IPS-11a (cell line): ENCODE data around the gene KCNMA1.

Experiments used
- H3K4me3 ChIP-seq: one replicate; pipeline ENCODE4 v1.5.1; 2013; ENCODE audit warnings: low read depth, low read length, control low read depth

KCNMA1 gene

DNA sequence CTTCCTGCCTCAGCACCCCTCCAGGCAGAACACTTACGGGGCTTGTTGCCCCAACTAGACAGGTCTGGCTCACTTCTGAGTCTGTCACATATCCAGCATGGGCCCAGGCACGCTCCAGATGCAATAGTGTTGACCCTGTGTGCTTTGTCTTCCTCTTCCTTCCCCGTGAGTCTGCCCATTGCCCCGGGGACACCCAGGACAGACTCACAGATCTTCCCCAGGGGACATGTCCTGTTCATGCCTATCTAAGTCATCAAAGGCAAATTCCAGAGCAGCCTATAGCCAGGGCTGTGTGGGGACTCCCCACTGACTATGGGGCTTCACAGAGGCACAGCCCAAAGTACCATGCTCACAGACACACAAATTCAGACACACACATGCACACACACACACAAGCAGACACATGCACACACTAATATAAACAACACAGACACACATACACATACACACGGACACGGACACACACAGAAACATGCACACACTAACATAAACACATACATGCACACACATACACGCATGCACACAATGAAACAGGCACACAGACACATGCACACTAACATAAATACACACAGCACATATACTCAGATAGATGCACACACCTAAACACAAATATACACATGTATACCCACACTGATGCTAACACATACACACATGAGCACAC lies 175.8 kb downstream of the KCNMA1 start:
- H3K4me3 ChIP-seq, result no peak overlapping the region

DNA sequence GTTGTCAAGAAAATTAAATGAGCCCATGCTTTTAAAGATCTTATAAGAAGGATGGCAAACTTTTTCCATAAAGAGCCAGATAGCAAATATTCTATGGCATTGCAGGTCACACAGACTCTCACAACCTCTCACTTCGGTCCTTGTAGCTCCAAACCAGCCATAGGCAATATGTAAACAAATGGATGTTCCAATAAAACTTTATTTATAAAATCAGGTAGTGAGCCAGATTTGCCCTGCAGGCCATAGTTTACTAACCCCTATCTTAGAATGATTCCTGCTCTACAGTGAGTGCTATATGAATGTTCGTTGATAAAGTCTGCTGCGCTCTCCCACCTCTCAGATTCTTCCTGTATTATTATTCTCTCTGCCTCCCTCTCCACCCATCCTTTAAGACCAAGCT lies 177.7 kb downstream of the KCNMA1 start:
- no peak overlapping the region for H3K4me3 ChIP-seq

DNA sequence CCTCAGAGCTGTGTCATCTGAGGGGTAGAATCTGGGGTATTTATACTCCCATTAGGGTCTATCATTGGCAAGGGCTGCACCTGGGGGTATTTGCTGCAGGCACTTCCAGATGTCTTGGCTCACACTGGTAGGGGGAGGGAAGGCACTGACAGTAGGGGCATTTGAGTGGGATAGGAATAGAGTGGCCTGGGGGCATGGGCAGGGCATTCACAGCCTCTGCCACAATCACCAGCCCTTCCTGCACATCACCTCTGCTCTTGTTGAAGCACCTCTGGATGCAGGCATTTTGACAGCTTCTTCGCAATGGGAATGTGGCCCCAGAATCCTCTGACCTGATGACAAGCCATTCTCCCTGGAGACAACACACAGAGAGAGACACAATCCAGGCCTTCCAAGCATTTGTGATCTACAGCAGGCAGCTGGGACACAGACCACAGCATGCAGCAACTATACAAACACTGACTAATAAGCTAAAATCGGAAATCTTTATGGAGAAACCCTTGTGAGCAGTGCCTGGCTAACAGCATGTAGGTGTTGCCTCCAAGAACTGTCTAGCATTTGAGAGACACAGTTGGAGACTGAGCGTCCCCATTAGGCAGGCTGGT lies 178.5 kb downstream of the KCNMA1 start:
- H3K4me3 ChIP-seq, result no peak overlapping the region

DNA sequence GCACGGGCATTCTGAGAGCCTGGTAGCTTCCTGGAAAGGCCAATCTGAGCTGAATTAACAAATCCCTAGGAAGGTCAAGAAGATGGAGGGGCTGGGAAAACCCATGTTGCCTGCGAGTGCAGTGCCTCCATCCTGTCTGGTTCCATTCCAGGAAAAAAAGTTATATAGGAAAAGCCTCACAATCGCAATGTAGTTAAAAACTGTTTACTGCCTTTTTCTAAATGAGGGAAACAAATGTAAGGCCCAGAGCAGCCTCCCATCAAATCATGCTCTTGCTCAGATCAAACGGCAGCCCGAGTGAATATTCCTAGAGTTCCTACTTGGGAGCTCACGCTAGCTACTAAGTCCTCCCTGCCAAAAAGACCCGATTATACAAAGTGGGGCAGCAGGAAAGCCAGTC lies 179.9 kb downstream of the KCNMA1 start:
- no peak overlapping the region for H3K4me3 ChIP-seq

DNA sequence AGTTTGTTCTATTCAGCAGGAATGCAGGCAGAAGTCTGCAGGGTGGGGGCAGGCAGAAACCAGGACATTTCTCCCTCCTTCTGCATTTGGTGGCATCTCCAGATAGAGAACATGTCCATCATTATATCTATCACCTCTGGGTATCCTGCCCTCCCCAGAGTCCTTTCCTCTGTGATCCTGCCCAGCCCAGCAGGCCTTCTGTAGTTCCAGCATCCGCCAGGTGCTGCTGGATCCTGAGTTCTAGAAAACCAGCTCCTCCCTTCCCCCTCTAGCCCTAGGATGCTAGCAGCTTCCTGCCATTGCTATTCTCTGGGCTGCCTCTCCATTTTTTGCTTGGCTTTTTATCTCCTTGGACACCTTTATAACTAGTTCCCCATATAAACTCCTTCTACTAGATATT lies 180.3 kb downstream of the KCNMA1 start:
- H3K4me3 ChIP-seq, result no peak overlapping the region

DNA sequence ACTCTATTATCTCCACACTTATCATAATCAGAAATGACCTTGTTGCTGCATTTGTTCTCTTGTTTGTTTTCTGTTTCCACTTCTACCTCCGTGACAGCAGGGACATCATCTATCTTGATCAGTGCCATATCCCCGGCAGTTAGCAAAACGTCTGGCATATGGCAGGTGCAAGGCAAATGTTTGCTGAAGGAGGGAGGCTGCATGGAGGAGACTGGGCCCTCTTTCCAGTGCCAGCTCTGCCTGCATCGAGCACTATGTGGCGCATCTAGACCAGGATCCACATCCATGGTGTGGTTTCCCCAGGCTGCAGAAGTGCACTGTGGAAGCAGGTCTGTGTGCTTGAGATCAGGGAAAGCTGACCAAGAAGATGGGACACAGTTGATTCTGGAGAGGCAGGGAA lies 181.2 kb downstream of the KCNMA1 start:
- H3K4me3 ChIP-seq, result no peak overlapping the region

DNA sequence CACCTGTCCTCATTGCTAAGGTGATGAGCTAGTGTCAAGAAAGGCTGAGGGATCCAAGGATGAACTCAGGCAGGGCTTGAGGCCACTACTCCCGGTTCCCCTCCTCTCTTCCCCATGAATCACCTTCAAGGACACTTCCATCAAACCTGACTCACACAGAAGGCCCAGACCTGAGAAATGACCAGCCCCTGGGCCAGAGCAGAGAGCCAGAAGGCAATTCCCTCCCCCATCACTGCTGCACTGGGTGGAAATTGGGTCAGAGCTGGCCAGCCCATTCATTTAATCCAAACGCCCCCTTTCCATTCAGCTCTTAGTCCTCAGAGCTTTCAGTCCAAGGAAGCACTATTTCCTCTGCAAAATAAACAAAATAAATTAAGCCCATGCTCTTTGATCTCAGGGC lies 182.0 kb downstream of the KCNMA1 start:
- no peak overlapping the region for H3K4me3 ChIP-seq

DNA sequence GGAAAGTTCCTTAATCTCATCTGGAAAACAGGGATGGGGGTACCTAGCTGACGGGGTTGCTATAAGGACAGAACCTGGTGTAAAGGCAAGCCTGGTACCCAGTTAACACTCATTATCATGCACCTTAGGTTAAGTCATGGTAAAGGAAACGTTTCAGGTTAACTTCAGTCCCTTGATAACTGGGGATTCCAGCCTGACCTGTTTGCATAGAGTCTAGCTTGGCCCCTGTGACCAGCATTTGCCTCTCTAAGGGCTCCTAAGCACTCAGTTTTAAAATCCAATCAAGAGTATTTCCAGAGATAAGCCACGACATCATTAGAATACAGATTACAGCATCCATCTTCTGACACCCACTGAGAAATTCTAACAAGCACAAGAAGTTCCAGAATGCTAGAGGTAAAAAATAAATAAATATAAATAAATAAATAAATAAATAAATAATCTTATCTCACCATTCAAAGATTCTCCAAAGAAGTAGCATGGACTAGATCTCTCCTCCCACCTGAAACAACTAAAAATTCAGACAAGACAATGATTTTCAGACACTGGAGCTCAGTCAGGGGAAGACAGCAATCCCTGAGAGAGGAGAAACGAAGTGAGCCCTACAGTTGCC lies 184.6 kb downstream of the KCNMA1 start:
- no peak overlapping the region for H3K4me3 ChIP-seq

DNA sequence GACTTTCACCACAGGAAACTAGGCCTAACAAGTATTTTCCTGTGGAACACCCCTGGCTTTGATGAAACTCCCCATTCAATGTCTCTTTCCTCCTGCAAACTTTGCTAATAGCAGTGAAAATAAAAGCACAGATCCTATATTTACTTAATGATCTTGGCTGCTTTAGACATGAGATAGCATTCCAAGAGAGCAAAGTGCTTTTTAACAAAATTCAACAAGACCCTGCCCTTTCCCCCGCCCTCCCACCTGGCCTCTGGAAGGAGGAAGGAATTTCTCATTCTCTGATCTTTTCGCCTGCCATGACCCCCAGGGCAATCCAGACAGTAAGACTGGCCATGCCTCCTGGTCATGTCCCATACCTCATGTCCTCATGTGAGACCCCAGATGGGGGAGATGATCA lies 185.7 kb downstream of the KCNMA1 start:
- H3K4me3 ChIP-seq, result no peak overlapping the region

DNA sequence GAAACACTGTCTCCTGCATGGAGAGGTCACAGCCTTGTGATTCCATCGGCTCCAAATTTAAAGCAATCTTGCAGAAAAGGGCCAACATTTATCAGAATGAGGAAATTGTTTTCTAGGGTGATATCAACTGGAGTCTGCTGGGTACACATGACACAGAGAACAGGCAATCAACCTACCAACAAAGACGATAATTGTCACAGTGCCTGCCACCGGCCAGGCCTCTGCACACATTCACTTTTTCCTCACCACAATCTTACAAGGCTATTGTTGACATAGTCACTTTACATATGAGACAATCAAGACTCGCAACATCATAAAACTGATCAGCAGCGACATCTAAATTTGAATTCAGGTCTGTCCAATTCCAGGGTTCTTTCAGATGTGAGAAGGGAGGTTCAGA lies 189.4 kb downstream of the KCNMA1 start:
- H3K4me3 ChIP-seq, result no peak overlapping the region

DNA sequence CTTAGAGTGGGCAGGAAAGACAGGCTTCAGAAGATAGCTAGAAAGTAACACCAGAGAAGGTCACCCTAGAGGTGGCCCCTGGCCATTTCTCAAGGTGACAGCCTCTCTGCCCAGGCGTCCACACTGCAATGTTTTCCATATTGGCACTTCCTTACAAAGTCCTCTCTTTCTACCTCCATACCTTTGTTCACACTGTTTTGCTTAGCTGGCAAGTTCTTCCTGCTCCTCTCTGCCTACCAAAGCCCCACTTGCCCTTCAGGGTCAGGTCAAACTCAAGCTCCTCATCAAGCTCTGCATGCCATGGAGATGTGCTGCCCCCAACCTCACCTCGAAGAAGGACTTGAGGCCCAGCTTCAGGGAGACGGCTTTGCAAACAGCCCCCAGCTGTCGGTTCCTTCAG lies 190.9 kb downstream of the KCNMA1 start:
- no peak overlapping the region for H3K4me3 ChIP-seq

DNA sequence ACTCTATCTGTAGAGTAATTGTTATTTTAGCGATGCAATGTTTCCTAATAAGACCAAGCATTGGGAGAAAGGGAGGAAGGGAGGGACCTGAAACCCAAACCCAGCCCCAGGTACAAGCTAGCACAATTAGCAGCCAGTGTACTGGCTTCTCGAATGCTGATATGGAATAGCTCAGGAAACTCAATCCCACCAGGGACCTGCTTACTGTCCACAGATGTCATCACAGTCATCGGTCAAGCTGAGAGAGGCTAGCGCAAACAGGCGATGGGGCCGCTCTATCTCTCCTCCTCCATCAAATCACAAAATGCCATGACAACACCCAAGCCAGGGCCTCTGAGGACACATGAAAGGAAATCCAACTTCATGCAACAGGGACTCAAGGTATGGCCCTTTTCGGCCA lies 192.1 kb downstream of the KCNMA1 start:
- no peak overlapping the region for H3K4me3 ChIP-seq

DNA sequence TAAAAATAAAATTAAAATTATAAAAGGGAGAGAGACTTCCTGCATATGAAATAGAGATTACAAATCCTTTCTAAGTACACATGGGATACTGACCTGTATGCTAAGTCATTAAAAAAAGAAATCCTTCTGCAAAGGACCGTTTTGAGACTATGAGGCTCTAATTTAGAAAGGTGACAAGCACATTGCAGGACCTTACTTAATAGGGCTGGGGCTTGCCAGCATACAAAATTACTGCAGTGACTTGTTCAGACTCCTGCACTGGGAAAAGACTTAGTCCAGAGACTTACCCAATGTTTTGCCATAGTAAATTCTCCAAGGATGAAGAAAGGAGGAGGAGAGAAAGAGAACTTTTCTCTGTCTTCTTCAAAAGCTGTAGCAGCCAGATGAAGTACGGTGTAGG lies 193.6 kb downstream of the KCNMA1 start:
- H3K4me3 ChIP-seq, result no peak overlapping the region

DNA sequence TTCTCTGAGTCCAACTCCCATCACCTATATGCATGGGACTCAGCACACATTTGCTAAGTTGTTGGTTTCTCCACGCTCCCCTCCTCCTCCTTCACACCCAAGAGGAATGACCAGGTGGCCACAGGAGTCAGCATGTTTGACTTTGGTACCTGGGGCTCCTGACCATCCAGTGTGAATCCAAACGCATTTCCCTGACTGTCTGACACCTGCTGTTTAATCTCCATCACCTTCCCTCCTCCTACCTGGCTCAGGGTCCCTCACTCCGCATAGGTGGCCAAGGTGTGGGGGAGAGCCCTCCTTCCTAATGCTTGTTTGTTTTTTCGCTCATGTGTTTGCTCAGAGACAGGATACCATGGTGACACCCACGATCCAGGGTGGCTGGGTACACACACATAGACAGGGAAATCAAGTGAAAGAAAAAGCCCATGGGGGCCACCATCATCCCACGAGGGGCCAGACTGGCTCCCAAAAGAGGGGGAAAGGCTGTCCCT lies 194.9 kb downstream of the KCNMA1 start:
- H3K4me3 ChIP-seq, result no peak overlapping the region

DNA sequence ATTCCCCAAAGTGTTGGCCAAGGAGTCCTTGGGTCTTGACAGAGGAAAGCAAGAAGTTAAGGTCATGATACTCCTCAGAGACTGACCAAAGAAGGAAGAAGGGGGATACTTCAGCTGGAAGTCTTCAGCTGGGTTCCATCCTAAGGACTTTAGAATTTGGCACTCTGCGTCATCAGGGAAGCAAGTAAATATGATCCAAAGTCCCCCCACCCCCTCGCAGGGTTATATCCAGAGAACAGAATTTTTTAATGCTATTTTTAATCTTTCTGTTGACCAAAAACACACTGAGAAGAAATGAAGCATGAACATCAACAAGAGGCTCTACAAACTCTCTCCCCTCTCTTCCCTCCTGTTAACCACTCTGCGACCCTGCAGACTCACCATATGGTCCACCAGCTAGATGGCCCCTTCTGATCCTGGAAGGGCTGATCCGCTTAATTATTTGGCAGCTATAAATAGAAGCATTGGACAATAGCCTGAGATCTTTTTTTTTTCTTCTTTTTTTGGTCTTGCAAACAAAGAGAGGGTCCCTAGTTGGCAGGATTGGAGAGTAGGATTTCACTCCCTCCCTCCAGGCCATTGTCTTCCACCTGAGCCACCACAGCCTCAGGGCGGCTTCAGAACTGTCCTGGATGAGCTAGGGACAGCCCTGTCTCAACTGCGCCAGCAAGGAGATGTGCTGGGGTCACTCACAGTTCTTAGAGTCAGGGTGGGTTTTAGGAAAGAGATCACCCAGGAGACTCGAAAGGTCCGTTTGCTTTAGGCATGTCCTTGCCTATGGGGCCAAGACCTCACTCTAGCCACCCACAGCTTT lies 196.0 kb downstream of the KCNMA1 start:
- H3K4me3 ChIP-seq, result no peak overlapping the region

DNA sequence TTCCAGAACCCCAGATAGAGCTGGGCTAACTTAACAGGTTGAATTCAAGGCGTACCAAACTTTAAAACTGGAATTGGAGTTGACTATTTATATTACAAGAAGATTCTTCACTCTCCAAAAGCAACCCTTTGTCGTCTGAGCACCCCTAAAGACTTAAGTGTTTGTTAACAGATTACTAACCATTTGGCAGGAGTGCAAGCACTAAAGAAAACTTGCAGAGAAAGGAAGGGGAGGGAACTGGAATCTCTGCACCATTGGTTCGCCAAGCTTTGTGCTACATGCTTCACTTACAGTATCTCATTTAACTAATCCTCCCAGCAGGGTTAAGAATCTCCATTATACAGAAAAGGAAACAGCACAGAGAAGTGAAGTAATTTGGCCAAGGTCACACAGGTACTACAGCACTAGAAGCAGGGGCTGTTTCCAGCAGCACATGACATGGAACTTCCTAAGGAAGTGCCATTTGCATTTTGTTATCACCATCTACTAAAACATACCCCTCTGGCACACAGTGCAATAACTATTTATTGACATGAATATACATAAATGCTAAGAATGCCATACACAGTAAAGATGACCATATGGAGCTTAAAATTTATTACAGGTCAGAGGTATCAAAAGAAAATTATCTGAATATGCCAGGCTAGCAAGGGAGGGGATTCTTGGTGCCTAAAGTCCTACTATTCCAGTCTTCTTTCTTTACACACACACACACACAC lies 201.2 kb downstream of the KCNMA1 start:
- H3K4me3 ChIP-seq, result no peak overlapping the region

DNA sequence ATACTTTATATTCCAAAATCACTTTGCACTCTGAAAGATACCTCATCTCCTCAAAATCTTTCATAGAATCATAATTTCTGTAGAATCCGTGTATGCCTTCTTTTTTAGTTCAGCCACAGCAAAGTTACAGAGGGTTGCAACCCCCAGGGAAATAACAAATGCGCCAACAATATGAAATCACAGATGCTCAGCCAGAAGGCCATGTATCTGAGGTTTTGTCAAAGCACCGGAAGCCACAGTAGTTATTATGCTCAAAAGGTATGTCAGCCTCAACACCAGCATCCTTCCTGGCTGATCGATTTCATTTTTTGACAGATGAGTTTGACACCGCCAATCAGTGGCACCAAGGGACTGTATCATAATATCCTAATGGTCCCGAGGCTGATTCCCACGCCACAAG lies 204.1 kb downstream of the KCNMA1 start:
- no peak overlapping the region for H3K4me3 ChIP-seq

DNA sequence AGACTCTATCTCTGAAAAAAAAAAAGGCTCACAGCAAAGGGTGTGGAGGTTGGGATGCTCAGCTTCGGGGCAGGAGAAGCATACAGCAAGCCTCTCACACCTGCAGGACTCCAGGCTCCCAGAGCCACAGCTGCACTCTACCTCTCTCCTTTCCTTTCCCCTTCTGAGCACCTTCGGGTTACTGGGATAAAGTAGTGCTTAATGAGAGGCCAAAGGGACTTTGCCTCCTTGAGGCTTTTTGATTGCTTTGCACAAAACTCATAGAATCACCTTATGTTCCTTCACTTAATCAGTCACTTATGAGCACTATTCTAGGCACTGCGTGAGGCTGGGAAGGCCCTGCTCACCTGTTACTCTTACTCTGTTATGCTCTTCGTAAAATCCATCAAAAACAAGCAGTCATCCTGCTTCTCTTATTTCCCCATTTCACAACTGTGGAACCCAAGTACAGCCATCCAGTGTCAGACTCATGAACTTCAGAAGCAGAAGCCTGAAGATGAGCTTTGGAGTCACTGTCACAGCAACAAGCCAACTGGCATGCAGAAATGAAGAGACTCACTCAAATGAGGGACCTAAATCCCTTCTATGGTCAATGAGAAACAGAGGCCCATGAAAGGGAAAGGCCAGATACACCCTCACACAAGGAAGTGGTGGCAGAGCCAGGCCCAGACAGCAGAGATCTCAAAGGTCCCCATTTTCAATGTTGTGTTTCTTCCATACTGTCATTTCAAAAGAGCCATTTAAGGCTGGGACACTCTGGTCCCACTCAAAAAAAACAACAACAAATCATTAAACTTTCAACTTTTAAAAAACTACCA lies 205.4 kb downstream of the KCNMA1 start:
- no peak overlapping the region for H3K4me3 ChIP-seq

DNA sequence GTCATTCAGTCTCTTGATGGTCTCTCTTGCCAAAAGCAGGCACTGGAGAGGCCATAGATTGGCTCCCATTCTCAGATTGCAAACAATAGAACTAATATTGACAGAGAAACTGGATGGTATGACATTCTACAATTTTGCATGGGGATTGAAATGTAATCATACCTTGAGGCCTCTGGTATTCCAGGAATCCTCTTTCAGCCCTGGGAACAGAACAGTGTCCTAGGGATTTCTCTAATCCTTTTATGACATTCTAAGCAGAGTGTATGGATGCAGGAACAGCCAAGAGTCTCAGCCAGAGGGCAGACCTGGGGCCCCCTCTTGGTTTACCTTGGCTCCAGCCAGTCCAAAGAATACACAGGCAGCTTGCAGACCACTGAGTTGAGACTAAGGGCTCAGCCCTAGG lies 206.4 kb downstream of the KCNMA1 start:
- no peak overlapping the region for H3K4me3 ChIP-seq

DNA sequence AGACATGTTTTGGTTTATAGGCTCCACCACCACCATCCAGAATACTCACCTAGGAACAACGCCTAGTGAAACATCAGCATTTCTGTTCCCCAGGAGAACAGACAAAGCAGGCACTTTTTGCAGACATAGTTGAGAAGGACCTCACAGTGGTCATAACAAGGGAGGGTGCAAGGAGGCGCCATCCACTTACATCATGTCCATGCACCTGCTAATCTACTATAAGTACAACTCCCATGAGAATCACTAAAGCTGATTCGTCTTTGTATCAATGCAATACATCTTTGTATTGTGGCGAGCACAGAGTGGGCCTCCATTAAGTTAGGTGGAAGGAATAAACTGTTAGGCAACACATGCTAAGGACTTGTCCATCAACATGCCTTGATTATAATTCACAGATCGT lies 207.1 kb downstream of the KCNMA1 start:
- no peak overlapping the region for H3K4me3 ChIP-seq
